NCI-H146 (cell line): ENCODE data around the gene RASSF1.

Source experiments
- DNase-seq: peaks from one replicate; lab custom pipeline; 2025; lab: John Stamatoyannopoulos, UW

Gene RASSF1

GRCh38 chr3:50340448-50341329 lies at the start of gene RASSF1:
TSS of gene RASSF1 (minus strand) at chr3:50340836. CDS start at chr3:50340805, 31 bp downstream.
- DNase-seq, result no peak

- DNase-seq, result no peak
Observed at GRCh38 chr3:50389414-50389767, 48.8 kb upstream of the RASSF1 start.

- no peak for DNase-seq
Observed at GRCh38 chr3:50388720-50389413, 48.2 kb upstream of the RASSF1 start.

GRCh38 chr3:50388016-50388719 lies 47.5 kb upstream of the RASSF1 start:
- DNase-seq, result peak; percentile 49

- no peak for DNase-seq
Observed at GRCh38 chr3:50385754-50386153, 45.1 kb upstream of the RASSF1 start.

GRCh38 chr3:50383750-50384149 lies 43.1 kb upstream of the RASSF1 start:
- DNase-seq, result no peak

GRCh38 chr3:50382722-50383121 lies 42.1 kb upstream of the RASSF1 start:
- no peak for DNase-seq

GRCh38 chr3:50381383-50381782 lies 40.7 kb upstream of the RASSF1 start:
- DNase-seq, result peak; percentile 85

GRCh38 chr3:50380405-50381085 lies 39.9 kb upstream of the RASSF1 start:
- no peak for DNase-seq

- peak; percentile 9 for DNase-seq
Observed at GRCh38 chr3:50378757-50379156, 38.1 kb upstream of the RASSF1 start.

GRCh38 chr3:50378024-50378423 lies 37.4 kb upstream of the RASSF1 start:
- DNase-seq, result no peak

GRCh38 chr3:50375258-50375931 lies 34.8 kb upstream of the RASSF1 start:
- no peak for DNase-seq

GRCh38 chr3:50374363-50375257 lies 34.0 kb upstream of the RASSF1 start:
- no peak for DNase-seq

- no peak for DNase-seq
Observed at GRCh38 chr3:50373146-50374051, 32.8 kb upstream of the RASSF1 start.

GRCh38 chr3:50372349-50372748 lies 31.7 kb upstream of the RASSF1 start:
- no peak for DNase-seq

GRCh38 chr3:50371133-50371685 lies 30.6 kb upstream of the RASSF1 start:
- no peak for DNase-seq

- DNase-seq, result peak; percentile 32
Observed at GRCh38 chr3:50370594-50370993, 30.0 kb upstream of the RASSF1 start.

GRCh38 chr3:50369012-50369670 lies 28.5 kb upstream of the RASSF1 start:
- DNase-seq, result no peak

GRCh38 chr3:50365842-50366220 lies 25.2 kb upstream of the RASSF1 start:
- DNase-seq, result no peak
